HCT116 (cell line): ENCODE measurements around the gene STUM. TPM values are rescaled to one million over a fixed set of nuclear protein-coding genes. Genes with fewer than 3 reads are reported as not detected.
A peak's percentile ranks its signal among the peaks of the same experiment; 100 is the strongest.

Source experiments
- ATAC-seq: fragments of 200-7000 bp; cut with Tn5 transposase; 2 replicates; pipeline ENCODE4 v1.9.1; 2020; ENCODE audit warnings: mild to moderate bottlenecking, moderate library complexity
- BruUV-seq: library from RNA; stranded (reverse); fragments of 400-500 nt; replicated peaks from 2 replicates; lab custom pipeline; 2021; lab: Mats Ljungman, UMichigan
- CTCF ChIA-PET: fragments of 300-600 bp; sonication (Branson Sonifier 250); formaldehyde crosslinking; loops from one replicate; lab custom pipeline; 2021; ENCODE audit warnings: antibody characterized with exemption; lab: Charles Lee
- POLR2A ChIA-PET: fragments of 300-600, 350-600 bp; sonication (Branson Sonifier 250); formaldehyde crosslinking; loops from one replicate; lab custom pipeline; 2021; ENCODE audit warnings: antibody characterized with exemption; lab: Charles Lee
- RAD21 ChIA-PET, 2 experiments: fragments of 300-600 bp; sonication (Branson Sonifier 250); formaldehyde crosslinking; loops; one replicate each; lab custom pipeline; 2023; ENCODE audit warnings: low total read pairs in 2 of 2; ENCODE audit not compliant: uncharacterized antibody in 2 of 2, unreplicated experiment in 2 of 2, low non-redundant PET in 1 of 2; lab: Charles Lee
- DNase-seq: peaks from one replicate; pipeline ENCODE4 v3.0.0-alpha.2; 2010; ENCODE audit warnings: low read depth, low spot score
- H2AFZ ChIP-seq: fragments of 200-600 bp; shearing (Covaris generic), sonication (generic); 2 replicates; pipeline ENCODE4 v1.6.1; 2017; ENCODE audit warnings: low read depth, mixed run types, mixed read lengths, antibody characterized with exemption, low read length; ENCODE audit not compliant: poor library complexity, severe bottlenecking
- H3K27ac ChIP-seq: 2 replicates; pipeline ENCODE4 v1.5.1; 2012; ENCODE audit warnings: low read depth, low read length
- H3K27me3 ChIP-seq: fragments of 200-600 bp; sonication (generic); 2 replicates; pipeline ENCODE4 v1.6.1; 2016; ENCODE audit warnings: mixed run types, low read length, mixed read lengths; ENCODE audit not compliant: insufficient read depth
- H3K36me3 ChIP-seq, 2 experiments: fragments of 200-500 bp in 1 of 2; fragments of 200-600 bp in 1 of 2; sonication (Bioruptor generic) in 1 of 2; sonication (generic) in 1 of 2; 2 replicates each; pipeline versions ENCODE4 v1.5.1 to v1.6.1; 2014 to 2016; ENCODE audit warnings: low read length in 2 of 2, inconsistent platforms in 1 of 2, mixed read lengths in 1 of 2, mixed run types in 1 of 2; ENCODE audit not compliant: insufficient read depth in 2 of 2, control insufficient read depth in 1 of 2
- H3K4me1 ChIP-seq, 2 experiments: fragments of 200-600 bp in 1 of 2; sonication (generic) in 1 of 2; 2 replicates each; pipeline versions ENCODE4 v1.5.1 to v1.6.1; 2012 to 2017; ENCODE audit warnings: low read length in 2 of 2, inconsistent platforms in 1 of 2, mild to moderate bottlenecking in 1 of 2, mixed read lengths in 1 of 2, mixed run types in 1 of 2, moderate library complexity in 1 of 2; ENCODE audit not compliant: insufficient read depth in 2 of 2, control insufficient read depth in 1 of 2
- H3K4me2 ChIP-seq: fragments of 200-600 bp; sonication (generic); 2 replicates; pipeline ENCODE4 v1.6.1; 2017; ENCODE audit warnings: mixed run types, low read length, mixed read lengths
- H3K4me3 ChIP-seq, 2 experiments: fragments of 200-600 bp in 1 of 2; sonication (generic) in 1 of 2; replicated peaks in 1 of 2; 2 replicates each; pipeline ENCODE4 v1.5.1; 2011 to 2016; ENCODE audit warnings: low read length in 2 of 2, control low read depth in 1 of 2, low read depth in 1 of 2, mild to moderate bottlenecking in 1 of 2, mixed read lengths in 1 of 2, mixed run types in 1 of 2
- H3K79me2 ChIP-seq: fragments of 200-600 bp; sonication (generic); 2 replicates; pipeline ENCODE4 v1.6.1; 2017; ENCODE audit warnings: mild to moderate bottlenecking, mixed run types, low read length, moderate library complexity, mixed read lengths; ENCODE audit not compliant: insufficient read depth
- H3K9ac ChIP-seq: fragments of 200-600 bp; sonication (generic); 2 replicates; pipeline ENCODE4 v1.6.1; 2016; ENCODE audit warnings: low read length, mixed read lengths
- H3K9me2 ChIP-seq: fragments of 200-600 bp; sonication (generic), shearing (Covaris generic); 2 replicates; pipeline ENCODE4 v1.6.1; 2017; ENCODE audit warnings: mixed run types, mild to moderate bottlenecking, moderate library complexity; ENCODE audit not compliant: insufficient read depth
- H3K9me3 ChIP-seq, 2 experiments: fragments of 200-500 bp in 1 of 2; fragments of 200-600 bp in 1 of 2; sonication (Bioruptor generic) in 1 of 2; sonication (generic) in 1 of 2; 2 replicates each; pipeline ENCODE4 v1.6.1; 2014 to 2017; ENCODE audit warnings: low read length in 2 of 2, mixed read lengths in 2 of 2, inconsistent platforms in 1 of 2, low read depth in 1 of 2, mild to moderate bottlenecking in 1 of 2, mixed run types in 1 of 2, moderate library complexity in 1 of 2; ENCODE audit not compliant: control insufficient read depth in 1 of 2, insufficient read depth in 1 of 2
- H4K20me1 ChIP-seq: fragments of 200-600 bp; sonication (generic), shearing (Covaris generic); 2 replicates; pipeline ENCODE4 v1.6.1; 2017; ENCODE audit warnings: mixed run types, mild to moderate bottlenecking, moderate library complexity; ENCODE audit not compliant: insufficient read depth
- RAD21 ChIP-seq: IDR thresholded peaks from 2 replicates; pipeline ENCODE4 v1.6.1; 2012; ENCODE audit warnings: low read depth, mild to moderate bottlenecking
- TCF7L2 ChIP-seq: IDR thresholded peaks from 2 replicates; pipeline ENCODE4 v1.7.0; 2011; ENCODE audit warnings: borderline replicate concordance, inconsistent platforms; ENCODE audit not compliant: insufficient read depth, insufficient read length; ENCODE audit errors: extremely low read depth
- intact Hi-C: fragments of 100-400 bp; cut with micrococcal nuclease; formaldehyde crosslinking; loops from 2 replicates; pipeline ENCODE4 v1.10.0; 2022
- total RNA-seq: library from RNA; stranded (reverse); gene quantifications from one replicate; pipeline ENCODE4 v1.2.1, GENCODE V29; 2021; ENCODE audit not compliant: unreplicated experiment
- TF ChIP-seq, protein P1 (sequence below), 3 experiments: fragments of 200-600 bp in 1 of 3; sonication (generic) in 1 of 3; IDR thresholded peaks in 2 of 3; conservative IDR thresholded peaks in 1 of 3; 2 replicates each; pipeline ENCODE4 v1.5.1; 2012 to 2017; ENCODE audit warnings: low read depth in 2 of 3, low read length in 2 of 3, antibody characterized with exemption in 1 of 3, borderline replicate concordance in 1 of 3, control low read depth in 1 of 3, mild to moderate bottlenecking in 1 of 3, mixed read lengths in 1 of 3, mixed run types in 1 of 3, moderate library complexity in 1 of 3; ENCODE audit not compliant: insufficient read depth in 1 of 3

The STUM gene
- total RNA-seq, 1 experiment from 2014 or later = not detected

DNA sequence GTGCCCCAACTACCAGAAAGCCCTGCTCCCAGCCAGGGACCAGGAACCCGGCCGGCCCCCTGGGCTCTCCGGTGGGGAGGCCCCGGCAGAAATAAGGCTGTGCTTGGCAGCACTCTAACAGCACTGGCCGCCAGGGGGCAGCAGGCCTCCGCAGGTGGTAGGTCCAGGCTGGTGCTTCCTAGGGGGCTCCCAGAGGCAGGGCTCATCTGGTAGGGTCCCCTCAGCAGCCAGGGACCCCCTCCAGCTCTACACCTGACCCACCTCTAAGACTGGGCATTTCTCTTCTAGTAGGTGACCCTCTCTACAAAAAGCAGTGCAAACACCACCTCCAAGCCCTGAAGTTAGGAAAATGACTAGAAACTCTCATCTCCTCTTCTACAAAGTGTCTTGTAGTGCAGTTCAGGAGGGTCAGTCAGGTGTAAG is 85.6 kb downstream of the STUM start:
- H3K9me2 ChIP-seq = no peaks in the 10 kb centered on the region
- no peak overlapping the region for H3K9ac ChIP-seq
- H3K27ac ChIP-seq = no peak overlapping the region
- H3K4me3 ChIP-seq = no peak overlapping the region
- H3K79me2 ChIP-seq = no peaks in the 10 kb centered on the region
- no peaks in the 10 kb centered on the region for H3K9me3 ChIP-seq
- H3K4me2 ChIP-seq = no peak overlapping the region
- H3K4me1 ChIP-seq = peaks cover 7 to 18% of the 10 kb centered on the region in 2 experiments; a peak in 3 of 4 replicates
- BruUV-seq = no TSS peak
- DNase-seq (peak; percentile 39), ATAC-seq (peak; percentile 94)
- no peak overlapping the region for H2AFZ ChIP-seq
- POLR2A ChIA-PET = interaction anchor here (1.0 kb wide), 1 partner anchor 194 kb away, joined by 3 read pairs; no protein-coding TSS in a partner anchor
- H3K36me3 ChIP-seq = no peaks in the 10 kb centered on the region
- TF ChIP-seq, protein P1, sequence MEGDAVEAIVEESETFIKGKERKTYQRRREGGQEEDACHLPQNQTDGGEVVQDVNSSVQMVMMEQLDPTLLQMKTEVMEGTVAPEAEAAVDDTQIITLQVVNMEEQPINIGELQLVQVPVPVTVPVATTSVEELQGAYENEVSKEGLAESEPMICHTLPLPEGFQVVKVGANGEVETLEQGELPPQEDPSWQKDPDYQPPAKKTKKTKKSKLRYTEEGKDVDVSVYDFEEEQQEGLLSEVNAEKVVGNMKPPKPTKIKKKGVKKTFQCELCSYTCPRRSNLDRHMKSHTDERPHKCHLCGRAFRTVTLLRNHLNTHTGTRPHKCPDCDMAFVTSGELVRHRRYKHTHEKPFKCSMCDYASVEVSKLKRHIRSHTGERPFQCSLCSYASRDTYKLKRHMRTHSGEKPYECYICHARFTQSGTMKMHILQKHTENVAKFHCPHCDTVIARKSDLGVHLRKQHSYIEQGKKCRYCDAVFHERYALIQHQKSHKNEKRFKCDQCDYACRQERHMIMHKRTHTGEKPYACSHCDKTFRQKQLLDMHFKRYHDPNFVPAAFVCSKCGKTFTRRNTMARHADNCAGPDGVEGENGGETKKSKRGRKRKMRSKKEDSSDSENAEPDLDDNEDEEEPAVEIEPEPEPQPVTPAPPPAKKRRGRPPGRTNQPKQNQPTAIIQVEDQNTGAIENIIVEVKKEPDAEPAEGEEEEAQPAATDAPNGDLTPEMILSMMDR (IDR thresholded peaks at IDR 0.05 in 2 of 3, conservative IDR thresholded peaks at IDR 0.05 in 1 of 3; ENCODE audit: borderline replicate concordance in 1 of 3, insufficient read depth in 1 of 3, low read depth in 2 of 3, low read length in 2 of 3) = peak; percentile 92 to 93 (median 92)
- peak; percentile 99 for TF ChIP-seq RAD21
- no peak for TF ChIP-seq TCF7L2
- intact Hi-C loops = loop anchor here (1.0 to 10.0 kb wide), 3 partner anchors 194 to 803 kb away; no protein-coding TSS in a partner anchor
- H3K27me3 ChIP-seq = 0 out of 2 replicates have a peak, but pooled peaks cover 3% of the 10 kb centered on the region
- CTCF ChIA-PET = interaction anchor here (0.8 to 3.0 kb wide), 3 partner anchors 26 to 813 kb away, joined by 3 to 17 read pairs (median 4); no protein-coding TSS in a partner anchor
- H4K20me1 ChIP-seq = no peaks in the 10 kb centered on the region
- RAD21 ChIA-PET = interaction anchor here (0.8 to 2.0 kb wide), 2 partner anchors 194 to 196 kb away, joined by 3 to 4 read pairs; no protein-coding TSS in a partner anchor
